Astrocyte (in vitro differentiated cells and primary cell): Measurements from ENCODE around the gene PSMD4.

ENCODE experiments used
- EZH2 ChIP-seq: IDR thresholded peaks from 2 replicates; pipeline ENCODE4 v1.6.1; 2012; ENCODE audit warnings: mild to moderate bottlenecking, low read length, inconsistent platforms; ENCODE audit not compliant: insufficient read depth
- TF ChIP-seq, protein P1 (sequence below): IDR thresholded peaks from 2 replicates; pipeline ENCODE4 v1.5.1; 2011; ENCODE audit warnings: low read depth, mild to moderate bottlenecking, inconsistent platforms, low read length, moderate library complexity; ENCODE audit not compliant: insufficient read depth

DNA sequence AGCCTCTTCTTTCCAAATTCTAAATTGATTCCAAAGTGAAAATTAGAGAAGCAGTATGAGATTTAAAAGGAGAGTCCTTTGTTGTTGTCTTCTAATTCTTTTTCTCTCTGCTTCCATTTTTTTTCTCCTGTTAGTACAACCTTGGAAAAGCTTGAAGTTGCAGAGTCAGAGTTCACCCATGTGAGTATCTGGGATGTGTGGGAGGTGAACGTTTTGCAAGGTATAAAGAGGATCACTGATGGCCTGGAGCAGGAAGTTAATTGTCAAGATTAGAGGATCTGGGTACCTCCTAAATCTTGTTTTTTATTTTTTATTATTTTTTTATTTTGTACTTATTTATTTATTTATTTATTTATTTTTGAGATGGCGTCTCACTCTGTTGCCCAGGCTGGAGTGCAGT, 7.7 kb upstream of the PSMD4 start:
- TF ChIP-seq, protein P1, sequence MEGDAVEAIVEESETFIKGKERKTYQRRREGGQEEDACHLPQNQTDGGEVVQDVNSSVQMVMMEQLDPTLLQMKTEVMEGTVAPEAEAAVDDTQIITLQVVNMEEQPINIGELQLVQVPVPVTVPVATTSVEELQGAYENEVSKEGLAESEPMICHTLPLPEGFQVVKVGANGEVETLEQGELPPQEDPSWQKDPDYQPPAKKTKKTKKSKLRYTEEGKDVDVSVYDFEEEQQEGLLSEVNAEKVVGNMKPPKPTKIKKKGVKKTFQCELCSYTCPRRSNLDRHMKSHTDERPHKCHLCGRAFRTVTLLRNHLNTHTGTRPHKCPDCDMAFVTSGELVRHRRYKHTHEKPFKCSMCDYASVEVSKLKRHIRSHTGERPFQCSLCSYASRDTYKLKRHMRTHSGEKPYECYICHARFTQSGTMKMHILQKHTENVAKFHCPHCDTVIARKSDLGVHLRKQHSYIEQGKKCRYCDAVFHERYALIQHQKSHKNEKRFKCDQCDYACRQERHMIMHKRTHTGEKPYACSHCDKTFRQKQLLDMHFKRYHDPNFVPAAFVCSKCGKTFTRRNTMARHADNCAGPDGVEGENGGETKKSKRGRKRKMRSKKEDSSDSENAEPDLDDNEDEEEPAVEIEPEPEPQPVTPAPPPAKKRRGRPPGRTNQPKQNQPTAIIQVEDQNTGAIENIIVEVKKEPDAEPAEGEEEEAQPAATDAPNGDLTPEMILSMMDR: no peak
- no peak for TF ChIP-seq EZH2
